Measurements from ENCODE around the gene CCDC82. TPM values are rescaled to one million over a fixed set of nuclear protein-coding genes. Genes with fewer than 3 reads are reported as not detected.

The CCDC82 gene
- total RNA-seq, 4 donors from 2014 or later, result 34.1 to 43.4 (median 41.4) TPM

DNA sequence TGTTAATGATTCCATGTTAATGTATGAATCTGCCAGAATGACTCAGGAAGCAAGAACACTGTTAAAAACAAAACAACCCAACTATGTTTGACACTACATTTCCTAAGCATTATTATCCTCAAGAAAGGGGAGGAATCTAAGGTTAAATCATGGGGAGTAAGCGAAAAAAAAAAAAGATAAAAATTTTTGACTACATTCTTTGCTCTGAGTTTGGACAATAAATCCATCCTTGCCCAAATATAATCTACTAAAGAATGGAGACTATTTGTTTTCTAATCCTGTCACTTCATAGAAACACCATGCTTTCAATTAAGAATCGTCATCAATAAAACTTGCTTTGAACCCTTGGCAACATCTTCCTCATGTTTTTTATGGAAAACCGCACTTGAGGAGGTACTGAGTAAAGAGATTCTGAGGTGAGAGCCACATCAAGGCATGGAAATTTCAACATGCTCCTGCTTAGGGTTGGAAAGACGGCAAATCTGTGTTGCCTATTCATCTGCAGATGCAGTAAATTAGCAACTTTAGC is 56.5 kb downstream of the CCDC82 start:
- TF ChIP-seq, protein P1, sequence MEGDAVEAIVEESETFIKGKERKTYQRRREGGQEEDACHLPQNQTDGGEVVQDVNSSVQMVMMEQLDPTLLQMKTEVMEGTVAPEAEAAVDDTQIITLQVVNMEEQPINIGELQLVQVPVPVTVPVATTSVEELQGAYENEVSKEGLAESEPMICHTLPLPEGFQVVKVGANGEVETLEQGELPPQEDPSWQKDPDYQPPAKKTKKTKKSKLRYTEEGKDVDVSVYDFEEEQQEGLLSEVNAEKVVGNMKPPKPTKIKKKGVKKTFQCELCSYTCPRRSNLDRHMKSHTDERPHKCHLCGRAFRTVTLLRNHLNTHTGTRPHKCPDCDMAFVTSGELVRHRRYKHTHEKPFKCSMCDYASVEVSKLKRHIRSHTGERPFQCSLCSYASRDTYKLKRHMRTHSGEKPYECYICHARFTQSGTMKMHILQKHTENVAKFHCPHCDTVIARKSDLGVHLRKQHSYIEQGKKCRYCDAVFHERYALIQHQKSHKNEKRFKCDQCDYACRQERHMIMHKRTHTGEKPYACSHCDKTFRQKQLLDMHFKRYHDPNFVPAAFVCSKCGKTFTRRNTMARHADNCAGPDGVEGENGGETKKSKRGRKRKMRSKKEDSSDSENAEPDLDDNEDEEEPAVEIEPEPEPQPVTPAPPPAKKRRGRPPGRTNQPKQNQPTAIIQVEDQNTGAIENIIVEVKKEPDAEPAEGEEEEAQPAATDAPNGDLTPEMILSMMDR (IDR thresholded peaks at IDR 0.05; ENCODE audit: low read depth), result no peak

DNA sequence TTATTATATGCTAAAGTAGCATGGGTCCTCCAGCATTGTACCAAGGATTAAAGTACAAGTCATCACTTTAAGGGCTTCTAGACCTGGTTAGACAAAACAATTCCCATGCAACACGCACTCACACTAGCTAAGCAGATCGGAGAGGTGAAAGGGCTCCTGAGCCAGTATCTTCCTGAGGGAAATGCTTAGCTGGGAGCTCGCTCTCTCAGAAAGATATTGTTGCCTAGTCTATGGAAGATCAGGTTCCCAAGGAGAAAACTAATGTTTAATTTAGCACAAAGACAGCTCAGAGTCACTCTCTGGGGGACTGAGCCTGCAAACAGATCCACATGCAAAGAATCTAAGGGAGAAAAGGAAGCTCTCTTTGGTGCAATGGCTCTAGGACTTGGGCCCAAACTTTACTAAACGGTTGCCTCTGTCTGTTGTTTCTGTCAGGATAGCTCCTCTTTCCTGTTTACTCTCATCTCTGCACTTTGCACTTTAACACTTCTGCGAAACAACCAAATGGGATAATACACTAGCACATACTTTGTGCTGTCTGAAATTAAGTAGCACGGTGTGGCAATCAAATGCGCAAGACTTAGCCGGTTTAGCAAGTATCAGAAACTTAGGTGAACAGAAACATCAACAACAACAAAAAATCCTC is 57.5 kb downstream of the CCDC82 start:
- TF ChIP-seq, protein P1 (IDR thresholded peaks at IDR 0.05; ENCODE audit: low read depth), result no peak

DNA sequence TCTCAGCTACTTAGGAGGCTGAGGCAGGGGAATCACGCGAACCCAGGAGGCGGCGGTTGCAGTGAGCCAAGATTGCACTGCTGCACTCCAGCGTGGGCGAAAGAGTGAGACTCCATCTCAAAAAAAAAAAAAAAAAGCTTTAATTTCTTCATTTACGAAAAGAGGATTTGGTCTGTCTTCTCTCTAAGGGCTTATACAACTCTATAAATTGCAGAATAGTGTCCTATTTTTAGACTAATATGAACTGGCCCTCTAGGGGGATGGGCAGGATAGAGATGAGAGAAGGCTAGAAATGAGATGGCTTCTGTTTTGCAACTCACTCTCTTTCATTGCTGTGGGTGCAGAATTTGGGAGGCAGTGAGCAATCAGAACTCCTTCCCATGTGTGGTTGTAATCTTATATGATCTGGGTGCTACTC is 58.0 kb downstream of the CCDC82 start:
- TF ChIP-seq, protein P1 (IDR thresholded peaks at IDR 0.05; ENCODE audit: low read depth), result no peak

DNA sequence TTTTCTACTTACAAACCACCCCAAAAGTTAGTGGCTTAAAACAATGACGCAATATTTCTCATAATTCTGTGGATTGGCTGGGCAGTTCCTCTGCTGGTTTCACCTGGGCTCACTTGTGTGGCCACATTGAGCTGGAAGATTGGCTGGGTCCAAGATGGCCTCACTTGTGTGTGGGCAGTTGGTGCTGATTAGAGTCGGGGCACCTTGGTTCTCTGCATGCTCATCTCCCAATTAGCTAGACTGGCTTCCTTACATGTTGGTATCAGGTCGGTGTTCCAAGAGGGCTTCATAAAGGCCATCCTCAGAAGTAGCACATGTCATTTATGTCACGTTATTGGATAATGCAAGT is 59.2 kb downstream of the CCDC82 start:
- TF ChIP-seq, protein P1 (IDR thresholded peaks at IDR 0.05; ENCODE audit: low read depth), result no peak

DNA sequence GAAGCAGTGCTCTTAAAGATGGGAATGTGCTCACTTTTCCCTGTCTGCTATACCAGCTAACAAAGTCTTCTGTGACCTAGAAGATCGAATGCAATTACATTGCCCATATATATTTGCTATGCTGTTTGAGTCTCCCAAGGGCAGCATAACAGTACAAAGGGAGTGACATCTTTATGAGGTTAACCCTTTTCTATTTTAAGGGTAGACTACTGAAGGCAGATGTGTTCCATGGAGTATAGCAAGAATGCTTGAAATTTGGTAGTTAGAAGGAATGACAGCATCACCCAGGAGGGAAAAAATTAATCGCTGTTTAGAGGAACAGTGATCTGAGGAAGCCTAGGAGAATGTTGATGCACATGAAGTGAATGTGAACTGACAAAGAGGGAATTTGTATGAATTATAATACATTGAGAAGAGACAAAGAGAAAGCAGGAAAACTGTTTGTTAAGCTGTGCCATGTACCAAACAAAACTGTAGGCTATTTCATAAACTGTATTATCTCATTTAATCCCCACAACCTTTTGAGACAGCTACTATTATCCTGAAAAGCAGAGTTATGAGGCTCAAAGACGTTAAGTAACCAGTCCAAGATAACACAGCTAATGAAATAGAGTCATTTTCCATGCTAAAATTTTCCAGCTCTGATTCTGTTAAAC is 59.7 kb downstream of the CCDC82 start:
- TF ChIP-seq, protein P1 (IDR thresholded peaks at IDR 0.05; ENCODE audit: low read depth), result no peak

DNA sequence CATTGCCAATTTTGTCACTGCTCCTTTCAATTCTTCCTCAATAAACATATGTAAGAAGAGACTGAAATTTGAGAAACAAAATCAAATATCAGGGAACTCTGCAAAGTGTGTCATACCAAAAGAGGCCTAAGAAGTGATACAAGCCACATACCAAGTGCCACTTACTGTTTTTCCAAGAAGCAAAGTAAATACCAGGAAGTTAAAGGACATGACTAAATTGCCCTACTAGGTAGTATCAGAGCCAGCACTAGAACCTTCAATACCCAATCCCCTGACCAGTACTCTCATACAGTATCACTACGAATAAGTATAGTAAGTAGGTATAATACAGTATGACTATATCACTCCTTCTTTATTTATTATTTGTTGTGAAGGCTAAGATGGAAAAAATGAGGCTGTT is 60.3 kb downstream of the CCDC82 start:
- TF ChIP-seq, protein P1 (IDR thresholded peaks at IDR 0.05; ENCODE audit: low read depth), result no peak

DNA sequence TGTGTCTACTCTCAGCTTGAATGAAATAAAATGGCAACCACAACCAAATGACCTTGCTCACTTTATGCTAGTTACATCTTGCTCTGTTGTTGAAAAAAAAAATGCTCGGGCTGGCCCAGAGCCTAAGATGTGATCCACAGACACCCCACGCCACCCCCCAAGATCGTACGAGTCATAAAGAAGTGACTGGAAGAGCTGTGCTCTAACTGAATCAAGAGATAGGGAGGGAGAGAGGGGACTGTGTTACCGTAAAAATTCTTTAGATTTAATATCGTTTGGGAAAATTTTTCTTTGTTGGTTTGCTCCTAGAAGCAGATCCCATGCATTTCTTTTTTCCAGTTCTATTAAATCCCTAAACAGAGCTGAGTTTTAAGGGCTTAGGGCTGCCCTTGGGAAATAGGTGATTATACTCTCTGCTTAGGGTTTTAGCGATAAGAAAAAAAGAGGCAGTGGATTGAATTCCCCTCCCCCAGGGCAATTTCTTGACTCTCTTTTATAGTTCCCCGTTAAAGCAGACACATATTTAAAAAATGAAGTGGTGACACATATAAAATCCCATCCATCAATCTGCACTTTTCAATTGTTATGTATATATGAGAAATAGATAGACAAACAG is 61.2 kb downstream of the CCDC82 start:
- TF ChIP-seq, protein P1 (IDR thresholded peaks at IDR 0.05; ENCODE audit: low read depth), result no peak
